IPS-15b (cell line): ENCODE results near the gene LAMC3.

Experiments
- H3K27me3 ChIP-seq: one replicate; pipeline ENCODE4 v1.6.1; 2013; ENCODE audit warnings: low read length; ENCODE audit not compliant: control insufficient read depth, insufficient read depth
- H3K36me3 ChIP-seq: one replicate; pipeline ENCODE4 v1.6.1; 2013; ENCODE audit warnings: low read length; ENCODE audit not compliant: control insufficient read depth, insufficient read depth
- H3K4me1 ChIP-seq: one replicate; pipeline ENCODE4 v1.6.1; 2013; ENCODE audit warnings: mild to moderate bottlenecking, low read length; ENCODE audit not compliant: control insufficient read depth, insufficient read depth
- H3K4me3 ChIP-seq: one replicate; pipeline ENCODE4 v1.5.1; 2013; ENCODE audit warnings: low read depth, low read length
- H3K9ac ChIP-seq: one replicate; pipeline ENCODE4 v1.6.1; 2013; ENCODE audit warnings: low read depth, mild to moderate bottlenecking, low read length
- H3K9me3 ChIP-seq: one replicate; pipeline ENCODE4 v1.6.1; 2013; ENCODE audit warnings: mild to moderate bottlenecking, low read length; ENCODE audit not compliant: control insufficient read depth, insufficient read depth

Gene LAMC3

DNA sequence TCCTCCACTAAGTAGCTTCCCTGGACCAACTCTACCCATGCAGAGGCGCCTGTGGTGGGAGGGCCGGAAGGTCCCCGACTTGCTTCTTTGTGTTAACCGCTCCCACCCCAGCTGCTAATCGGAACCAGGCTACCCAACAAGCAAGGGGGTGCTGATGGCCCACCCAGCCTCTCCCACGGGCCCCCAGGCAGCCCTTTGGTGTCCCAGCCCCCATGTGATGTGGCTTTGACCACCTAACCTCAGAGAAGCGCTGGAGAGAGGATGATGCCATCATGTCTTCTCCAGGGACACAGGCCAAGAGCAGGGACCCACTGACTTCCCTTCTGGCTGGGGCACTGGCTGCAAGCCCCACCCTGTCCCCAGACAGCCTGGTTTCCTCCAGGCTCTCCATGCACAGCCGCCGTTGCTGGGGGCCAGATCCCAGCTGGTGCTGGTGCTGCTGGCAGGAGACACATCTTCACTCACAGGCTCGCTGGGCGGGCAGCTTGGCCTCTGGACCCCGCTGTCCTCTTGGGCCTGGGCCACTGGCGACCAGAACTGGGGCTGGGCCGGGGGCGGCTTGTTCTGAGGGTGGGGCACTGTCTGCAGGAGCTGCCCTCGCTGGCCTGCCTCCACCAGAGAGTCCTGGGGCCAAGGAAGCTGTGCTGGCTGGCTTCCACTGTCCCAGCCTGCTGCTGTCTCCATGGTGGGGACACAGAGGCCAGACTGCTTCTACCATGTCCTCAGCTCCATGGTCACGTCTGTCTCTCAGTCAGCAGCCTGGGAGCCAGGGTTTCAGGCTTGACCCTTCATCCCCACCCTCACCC, 27.8 kb downstream of the LAMC3 start:
- Histone ChIP-seq H3K9me3 (no peaks in the 10 kb centered on the region), H3K4me3 (no peak overlapping the region), H3K27me3 (no peaks in the 10 kb centered on the region), H3K36me3 (no peaks in the 10 kb centered on the region), H3K4me1 (no peaks in the 10 kb centered on the region), H3K9ac (no peak overlapping the region)

DNA sequence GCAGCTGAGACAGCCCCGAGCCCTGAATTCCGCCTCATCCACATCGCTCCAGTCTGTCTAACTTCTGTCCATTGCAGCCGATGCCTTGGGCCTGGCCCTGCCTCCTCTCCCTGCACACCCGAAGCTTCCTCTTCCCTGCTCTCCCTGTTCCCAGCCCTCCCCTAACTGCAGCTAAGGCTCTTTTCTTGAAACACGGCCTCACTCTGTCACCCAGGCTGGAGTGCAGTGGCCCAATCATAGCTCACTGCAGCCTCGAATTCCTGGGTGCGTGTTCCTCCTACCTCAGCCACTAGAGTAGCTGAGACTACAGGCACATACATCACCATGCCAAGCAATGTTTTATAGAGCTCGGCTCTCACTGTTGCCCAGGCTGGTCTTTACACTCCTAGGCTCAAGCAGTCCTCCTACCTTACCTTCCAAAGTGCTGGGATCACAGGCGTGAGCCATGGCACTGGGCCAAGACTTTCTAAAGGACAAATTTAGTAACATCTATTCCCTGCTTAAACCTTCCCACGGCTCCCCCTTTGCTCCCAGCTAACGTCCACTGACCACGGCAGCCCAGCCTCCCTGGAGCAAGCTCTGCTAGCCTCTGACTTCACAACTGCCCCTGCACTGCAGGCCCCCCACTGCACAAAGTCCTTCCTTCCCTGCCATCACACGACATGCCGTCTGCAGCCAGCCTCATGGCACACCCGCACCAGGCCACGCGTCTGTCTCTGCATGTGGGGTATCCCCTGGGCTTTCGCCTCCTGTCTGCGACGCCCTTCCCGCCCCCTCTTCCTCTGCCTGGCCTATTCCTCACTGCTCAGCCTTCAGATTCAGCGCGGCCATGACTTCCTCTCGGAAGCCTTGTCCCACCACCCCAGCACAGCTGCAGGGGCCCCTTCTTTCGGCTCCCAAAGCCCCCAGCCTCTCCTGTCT, 28.6 kb downstream of the LAMC3 start:
- Histone ChIP-seq H3K9ac (no peak overlapping the region), H3K9me3 (no peaks in the 10 kb centered on the region), H3K27me3 (no peaks in the 10 kb centered on the region), H3K4me1 (no peaks in the 10 kb centered on the region), H3K36me3 (no peaks in the 10 kb centered on the region), H3K4me3 (no peak overlapping the region)

DNA sequence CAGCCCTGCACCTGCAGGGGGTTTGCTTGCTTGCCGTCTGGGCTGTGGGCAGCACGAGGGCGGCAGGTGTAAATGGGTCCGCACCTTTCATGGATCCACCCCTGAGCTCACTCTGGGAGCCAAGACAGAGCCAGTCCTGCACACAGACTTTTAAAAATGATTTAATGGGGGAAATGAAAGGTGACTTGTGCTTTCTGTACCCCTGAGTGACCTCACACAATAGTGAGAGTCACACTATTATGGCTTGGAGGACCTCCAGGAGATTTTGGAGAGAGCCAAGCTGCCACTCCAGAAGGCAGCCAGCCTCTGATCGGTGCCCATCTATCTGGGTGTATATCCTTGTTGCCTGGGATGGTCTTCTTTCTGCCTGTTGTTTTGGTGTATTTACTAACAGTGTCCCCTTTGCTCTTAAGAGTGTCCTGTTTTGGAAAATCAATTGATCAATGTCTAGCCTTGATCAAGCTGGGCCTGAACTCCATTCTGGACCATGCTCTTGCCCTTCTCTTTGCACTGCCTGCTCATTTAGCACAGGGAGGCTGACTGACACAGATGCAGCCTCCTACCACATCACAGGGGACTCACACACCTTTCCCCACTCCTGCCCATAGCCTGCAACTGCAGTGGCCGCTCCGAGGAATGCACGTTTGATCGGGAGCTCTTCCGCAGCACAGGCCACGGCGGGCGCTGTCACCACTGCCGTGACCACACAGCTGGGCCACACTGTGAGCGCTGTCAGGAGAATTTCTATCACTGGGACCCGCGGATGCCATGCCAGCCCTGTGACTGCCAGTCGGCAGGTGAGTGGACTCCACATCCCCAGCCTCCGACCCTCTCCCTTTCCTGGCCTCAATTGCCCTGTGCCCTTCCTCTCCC, 29.5 kb downstream of the LAMC3 start:
- Histone ChIP-seq H3K36me3 (no peaks in the 10 kb centered on the region), H3K9me3 (no peaks in the 10 kb centered on the region), H3K4me3 (no peak overlapping the region), H3K9ac (no peak overlapping the region), H3K4me1 (no peaks in the 10 kb centered on the region), H3K27me3 (no peaks in the 10 kb centered on the region)

DNA sequence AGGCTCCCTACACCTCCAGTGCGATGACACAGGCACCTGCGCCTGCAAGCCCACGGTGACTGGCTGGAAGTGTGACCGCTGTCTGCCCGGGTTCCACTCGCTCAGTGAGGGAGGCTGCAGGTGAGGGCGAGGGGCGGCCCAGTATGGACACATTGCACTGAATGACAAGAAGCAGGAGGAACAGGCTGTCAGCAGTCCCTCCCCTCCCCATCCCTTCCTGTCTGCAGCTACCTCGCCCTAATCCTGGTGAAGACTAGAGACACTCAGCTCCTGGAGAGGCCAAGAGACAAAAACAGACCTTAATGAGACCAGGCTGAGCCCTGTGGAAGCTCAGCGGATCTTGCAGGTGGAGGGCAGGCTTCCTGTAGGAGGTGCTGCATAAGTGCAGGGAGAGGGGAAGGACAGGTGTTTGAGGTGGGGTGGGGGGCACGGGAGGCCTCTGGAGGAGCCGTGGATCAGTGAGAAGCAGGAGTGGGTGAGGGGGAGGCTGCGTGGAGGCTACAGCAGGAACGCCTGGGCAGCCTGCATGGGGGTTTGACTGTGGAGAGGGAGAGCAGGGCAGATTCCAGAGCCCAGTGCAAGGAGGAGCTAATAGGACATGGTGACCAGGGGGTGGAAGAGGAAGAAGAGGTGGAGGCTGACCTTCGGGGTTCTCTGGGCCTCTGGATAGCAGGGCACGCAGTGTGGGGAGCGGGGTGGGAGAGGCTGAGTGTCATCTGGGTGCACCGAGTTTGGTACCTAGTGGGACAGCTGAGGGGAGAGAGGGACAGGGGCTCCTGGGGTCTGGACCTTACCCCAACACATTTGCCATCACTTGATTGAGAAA, 30.4 kb downstream of the LAMC3 start:
- no peaks in the 10 kb centered on the region for H3K36me3 ChIP-seq
- H3K4me3 ChIP-seq: no peak overlapping the region
- H3K9ac ChIP-seq: no peak overlapping the region
- no peaks in the 10 kb centered on the region for H3K9me3 ChIP-seq
- H3K27me3 ChIP-seq: no peaks in the 10 kb centered on the region
- no peaks in the 10 kb centered on the region for H3K4me1 ChIP-seq

DNA sequence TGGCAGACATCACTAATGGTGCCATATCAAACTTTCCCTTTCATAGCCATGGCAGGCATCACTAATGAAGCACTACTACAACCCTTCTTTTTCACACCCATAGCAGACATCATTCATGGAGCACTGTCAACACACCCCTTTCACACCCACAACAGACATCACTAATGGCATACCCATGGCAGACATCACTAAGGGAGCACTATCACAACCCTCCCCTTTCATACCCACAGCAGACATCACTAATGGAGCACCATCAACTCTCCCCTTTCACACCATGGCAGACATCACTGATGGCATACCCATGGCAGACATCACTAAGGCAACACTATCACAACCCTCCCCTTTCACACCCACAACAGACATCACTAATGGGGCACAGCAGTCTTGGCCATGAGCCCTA, 33.7 kb downstream of the LAMC3 start:
- no peaks in the 10 kb centered on the region for H3K27me3 ChIP-seq

DNA sequence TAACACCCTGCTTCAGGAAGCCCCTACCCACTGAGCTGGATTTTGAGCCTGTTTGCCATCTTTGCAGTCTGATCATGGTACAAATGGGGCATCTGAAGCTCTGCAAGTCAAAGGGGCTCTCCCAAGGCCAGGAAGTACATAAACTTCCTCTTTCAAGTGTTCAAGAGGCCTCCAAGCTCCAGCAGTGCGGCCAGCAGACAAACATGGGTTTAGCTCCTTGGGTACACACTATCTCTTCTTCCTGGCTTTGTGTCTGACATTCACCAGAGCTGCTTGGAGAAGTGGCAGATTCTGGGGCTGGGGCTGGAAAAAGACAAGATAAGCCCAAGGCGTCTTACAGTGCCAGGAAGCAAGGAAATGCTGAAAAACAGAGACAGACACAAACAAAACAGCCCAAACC, 34.1 kb downstream of the LAMC3 start:
- H3K4me3 ChIP-seq: no peak overlapping the region
- H3K27me3 ChIP-seq: no peaks in the 10 kb centered on the region
- H3K9ac ChIP-seq: no peak overlapping the region
- no peaks in the 10 kb centered on the region for H3K36me3 ChIP-seq
- no peaks in the 10 kb centered on the region for H3K4me1 ChIP-seq
- H3K9me3 ChIP-seq: no peaks in the 10 kb centered on the region

More for the DNA sequence above, 33.7 kb downstream of the LAMC3 start:
- H3K9me3 ChIP-seq: no peaks in the 10 kb centered on the region
- H3K9ac ChIP-seq: no peak overlapping the region
- no peaks in the 10 kb centered on the region for H3K36me3 ChIP-seq
- no peak overlapping the region for H3K4me3 ChIP-seq
- no peaks in the 10 kb centered on the region for H3K4me1 ChIP-seq

DNA sequence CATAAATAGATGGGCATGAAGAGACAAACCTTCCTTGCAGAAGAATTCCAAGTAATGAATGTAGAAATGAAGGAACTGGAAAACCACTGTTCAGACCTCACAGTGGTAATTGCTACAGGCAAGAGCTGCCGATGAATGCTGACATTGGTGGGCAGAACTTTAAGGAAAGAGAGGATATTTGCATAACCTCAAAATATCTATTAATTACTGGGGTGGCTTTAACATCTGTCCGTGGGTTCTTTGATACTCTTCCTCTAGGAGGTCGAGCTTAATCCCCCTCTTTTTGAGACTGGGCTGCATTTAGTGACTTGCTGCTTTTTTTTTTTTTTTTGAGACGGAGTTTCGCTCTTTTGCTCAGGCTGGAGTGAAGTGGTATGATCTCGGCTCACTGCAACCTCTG, 34.7 kb downstream of the LAMC3 start:
- Histone ChIP-seq H3K9ac (no peak overlapping the region), H3K4me1 (no peaks in the 10 kb centered on the region), H3K4me3 (no peak overlapping the region), H3K36me3 (no peaks in the 10 kb centered on the region), H3K9me3 (no peaks in the 10 kb centered on the region), H3K27me3 (no peaks in the 10 kb centered on the region)

DNA sequence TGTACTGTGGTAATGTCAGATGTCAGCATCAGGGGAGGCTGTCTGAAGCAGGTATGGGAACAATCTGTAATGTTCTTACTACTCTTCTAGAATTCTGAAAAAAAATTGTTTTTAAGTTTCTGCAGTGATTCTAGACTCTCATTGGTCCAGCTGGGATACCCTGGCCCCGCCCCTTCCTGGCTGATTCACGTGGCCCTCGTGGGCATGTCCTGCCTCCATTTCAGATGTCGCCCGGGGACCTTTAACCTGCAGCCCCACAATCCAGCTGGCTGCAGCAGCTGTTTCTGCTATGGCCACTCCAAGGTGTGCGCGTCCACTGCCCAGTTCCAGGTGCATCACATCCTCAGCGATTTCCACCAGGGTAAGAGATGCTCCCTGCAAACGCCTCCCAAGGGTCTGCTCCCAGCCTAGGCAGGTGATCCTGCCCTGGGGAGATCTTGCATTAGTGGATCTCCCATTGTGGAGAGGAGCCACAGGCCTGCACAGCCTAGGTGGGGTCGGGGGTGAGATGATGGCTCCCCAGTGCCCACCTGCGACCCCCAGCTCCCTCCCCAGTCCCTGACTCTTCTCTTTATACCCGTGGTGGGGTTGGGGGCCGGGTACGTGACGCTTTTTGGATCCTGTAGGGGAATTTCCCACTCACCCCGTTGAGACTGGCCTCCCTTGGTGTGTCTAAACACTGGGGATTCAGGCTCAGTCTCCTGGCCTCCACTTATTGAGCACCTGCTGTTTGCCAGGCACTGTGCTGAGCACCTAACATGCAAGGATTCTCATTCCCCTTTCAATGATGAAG, 36.5 kb downstream of the LAMC3 start:
- H3K27me3 ChIP-seq: no peaks in the 10 kb centered on the region
- H3K4me3 ChIP-seq: no peak overlapping the region
- no peak overlapping the region for H3K9ac ChIP-seq
- H3K9me3 ChIP-seq: no peaks in the 10 kb centered on the region
- no peaks in the 10 kb centered on the region for H3K36me3 ChIP-seq
- H3K4me1 ChIP-seq: no peaks in the 10 kb centered on the region

DNA sequence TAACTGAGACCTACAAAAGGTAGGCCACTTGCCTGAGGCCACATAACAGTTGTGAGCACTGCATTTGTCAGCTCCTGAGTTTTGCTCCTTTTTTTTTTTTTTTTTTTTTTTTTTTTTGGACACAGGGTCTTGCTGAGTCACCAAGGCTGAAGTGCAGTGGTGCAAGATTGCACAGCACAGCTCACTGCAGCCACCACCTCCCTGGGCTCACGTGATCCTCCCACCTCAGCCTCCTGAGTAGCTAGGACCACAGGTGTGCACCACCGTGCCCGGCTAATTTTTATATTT, 37.1 kb downstream of the LAMC3 start:
- H3K4me1 ChIP-seq: no peaks in the 10 kb centered on the region
- H3K27me3 ChIP-seq: no peaks in the 10 kb centered on the region

DNA sequence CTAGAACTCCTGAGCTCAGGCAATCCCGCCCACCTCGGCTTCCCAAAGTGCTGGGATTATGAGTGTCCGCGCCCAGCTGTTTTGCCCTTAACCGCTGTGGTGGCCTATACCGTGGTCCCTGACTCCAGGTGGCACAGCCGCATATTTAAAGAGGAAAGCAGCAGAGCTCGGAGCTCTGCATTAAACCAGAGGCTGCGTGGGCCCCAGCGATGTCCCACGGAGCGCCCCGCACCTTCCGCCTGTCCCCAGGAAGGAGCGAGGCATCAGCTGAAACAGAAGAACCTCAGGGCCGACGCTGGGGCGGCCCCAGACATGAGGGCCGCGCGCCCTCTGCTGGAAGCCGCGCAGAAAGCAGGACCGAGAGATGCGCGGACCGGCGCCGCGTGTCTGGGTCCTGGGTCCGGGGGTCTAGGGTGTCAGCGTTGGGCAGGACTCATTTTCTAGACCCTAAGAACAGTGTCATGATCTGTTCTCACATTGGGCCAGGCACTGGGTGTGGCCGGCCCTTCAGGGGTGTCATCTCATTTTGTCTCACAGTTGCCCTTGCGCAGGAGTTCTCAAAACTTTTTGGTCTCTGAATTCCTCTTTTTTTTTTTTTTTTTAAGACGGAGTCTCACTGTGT, 37.7 kb downstream of the LAMC3 start:
- Histone ChIP-seq H3K9me3 (no peaks in the 10 kb centered on the region), H3K4me3 (no peak overlapping the region), H3K36me3 (no peaks in the 10 kb centered on the region), H3K27me3 (no peaks in the 10 kb centered on the region), H3K4me1 (no peaks in the 10 kb centered on the region), H3K9ac (no peak overlapping the region)

More for the DNA sequence above, 37.1 kb downstream of the LAMC3 start:
- H3K9ac ChIP-seq: no peak overlapping the region
- no peak overlapping the region for H3K4me3 ChIP-seq
- H3K9me3 ChIP-seq: no peaks in the 10 kb centered on the region
- H3K36me3 ChIP-seq: no peaks in the 10 kb centered on the region
